GM18861 (cell line): ENCODE results near the gene SEPTIN10.
"Not testable (repeated sequence)": the region's sequence is repeated elsewhere in the genome, so short reads cannot be mapped to it uniquely, and the experiment has no call there.

Experiments used
- ATAC-seq: cut with Tn5 transposase; IDR thresholded peaks from one replicate; pipeline ENCODE4 v1.9.1; 2021; ENCODE audit not compliant: unreplicated experiment

Gene SEPTIN10

GRCh38 chr2:109554758-109555157 lies 59.0 kb downstream of the SEPTIN10 start:
- ATAC-seq = no peak

GRCh38 chr2:109549016-109549590 lies 64.7 kb downstream of the SEPTIN10 start:
- no peak for ATAC-seq

GRCh38 chr2:109547280-109547679 lies 66.5 kb downstream of the SEPTIN10 start:
- ATAC-seq = no peak

GRCh38 chr2:109545828-109546713 lies 67.7 kb downstream of the SEPTIN10 start:
- peak; percentile 60 for ATAC-seq

GRCh38 chr2:109542384-109542783 lies 71.4 kb downstream of the SEPTIN10 start:
- no peak for ATAC-seq

GRCh38 chr2:109538546-109538945 lies 75.2 kb downstream of the SEPTIN10 start:
- ATAC-seq = no peak

GRCh38 chr2:109537565-109538222 lies 76.1 kb downstream of the SEPTIN10 start:
- no peak for ATAC-seq

- not testable (repeated sequence) for ATAC-seq
Measured at GRCh38 chr2:109536556-109536955, 77.2 kb downstream of the SEPTIN10 start.

- ATAC-seq = no peak
Measured at GRCh38 chr2:109535217-109535946, 78.4 kb downstream of the SEPTIN10 start.

GRCh38 chr2:109533823-109534222 lies 79.9 kb downstream of the SEPTIN10 start:
- no peak for ATAC-seq

- no peak for ATAC-seq
Measured at GRCh38 chr2:109532728-109533076, 81.1 kb downstream of the SEPTIN10 start.

GRCh38 chr2:109531896-109532727 lies 81.7 kb downstream of the SEPTIN10 start:
- no peak for ATAC-seq

GRCh38 chr2:109531221-109531620 lies 82.5 kb downstream of the SEPTIN10 start:
- no peak for ATAC-seq

GRCh38 chr2:109530712-109531111 lies 83.1 kb downstream of the SEPTIN10 start:
- no peak for ATAC-seq

- no peak for ATAC-seq
Measured at GRCh38 chr2:109529532-109530449, 84.0 kb downstream of the SEPTIN10 start.

GRCh38 chr2:109528811-109529501 lies 84.8 kb downstream of the SEPTIN10 start:
- ATAC-seq = no peak

GRCh38 chr2:109527846-109528705 lies 85.7 kb downstream of the SEPTIN10 start:
- no peak for ATAC-seq

- ATAC-seq = no peak
Measured at GRCh38 chr2:109527079-109527478, 86.7 kb downstream of the SEPTIN10 start.
